T-cell (primary cell): Measurements from ENCODE around the gene EMC9. TPM values are rescaled to one million over a fixed set of nuclear protein-coding genes. Genes with fewer than 3 reads are reported as not detected.

Experiments
- ATAC-seq, 4 experiments: fragments of 200-7000 bp in 3 of 4; fragments of 150-1000 bp in 1 of 4; cut with Tn5 transposase; replicated peaks in 1 of 4; 1 replicate in 3 of 4; 2 replicates in 1 of 4; pipeline ENCODE4 v1.10.0; 2021; ENCODE audit warnings: moderate library complexity in 3 of 4, mild to moderate bottlenecking in 2 of 4, moderate number of reproducible peaks in 1 of 4
- CTCF ChIA-PET, 2 donors: fragments of 300-600 bp; sonication (Branson Sonifier 250); formaldehyde crosslinking; loops; one replicate each; lab custom pipeline; 2022; ENCODE audit warnings: antibody characterized with exemption in 2 of 2; lab: Charles Lee
- POLR2A ChIA-PET, 2 donors: fragments of 300-600 bp; sonication (Branson Sonifier 250); formaldehyde crosslinking; loops; one replicate each; lab custom pipeline; 2022; ENCODE audit warnings: antibody characterized with exemption in 2 of 2; lab: Charles Lee
- DNase-seq, 35 experiments: peaks; one replicate each; pipeline versions ENCODE4 v3.0.0 to v3.0.0-alpha.2; 2013 to 2023
- H3K27ac ChIP-seq: one replicate; pipeline ENCODE4 v1.5.1; 2013; ENCODE audit warnings: low read length
- H3K27me3 ChIP-seq, 2 experiments: replicated peaks in 1 of 2; 1 replicate in 1 of 2; 2 replicates in 1 of 2; pipeline versions ENCODE4 v1.6.1 to v1.7.0; 2013; ENCODE audit warnings: low read length in 1 of 2, mixed read lengths in 1 of 2; ENCODE audit not compliant: control insufficient read depth in 2 of 2, insufficient read depth in 2 of 2; ENCODE audit errors: extremely low read depth in 1 of 2
- H3K36me3 ChIP-seq, 2 donors: 1 replicate in 1 of 2; 2 replicates in 1 of 2; pipeline versions ENCODE4 v1.6.1 to v1.7.0; 2013; ENCODE audit warnings: low read length in 1 of 2; ENCODE audit not compliant: control insufficient read depth in 2 of 2, insufficient read depth in 1 of 2; ENCODE audit errors: extremely low read depth in 1 of 2
- H3K4me1 ChIP-seq, 2 experiments: 1 replicate in 1 of 2; 2 replicates in 1 of 2; pipeline versions ENCODE4 v1.6.1 to v1.7.0; 2013; ENCODE audit warnings: low read length in 2 of 2, mixed read lengths in 1 of 2; ENCODE audit not compliant: insufficient read depth in 2 of 2, control insufficient read depth in 1 of 2; ENCODE audit errors: extremely low read depth in 1 of 2
- H3K4me3 ChIP-seq, 2 donors: 1 replicate in 1 of 2; 2 replicates in 1 of 2; pipeline versions ENCODE4 v1.5.1 to v1.7.0; 2013; ENCODE audit warnings: mild to moderate bottlenecking in 2 of 2, low read length in 1 of 2, moderate library complexity in 1 of 2; ENCODE audit not compliant: control insufficient read depth in 1 of 2; ENCODE audit errors: extremely low read depth in 1 of 2
- H3K9me3 ChIP-seq: 2 replicates; pipeline ENCODE4 v1.7.0; 2013
- H3K27ac Mint-ChIP-seq, 2 donors: one replicate each; pipeline ENCODE4 v1.8.0; 2020 to 2021; ENCODE audit warnings: mild to moderate bottlenecking in 2 of 2, mixed read lengths in 2 of 2
- H3K27me3 Mint-ChIP-seq, 2 donors: one replicate each; pipeline ENCODE4 v1.8.0; 2021 to 2022; ENCODE audit warnings: mixed read lengths in 2 of 2
- H3K36me3 Mint-ChIP-seq: one replicate; pipeline ENCODE4 v1.8.0; 2021; ENCODE audit warnings: mixed read lengths
- H3K4me1 Mint-ChIP-seq, 3 donors: one replicate each; pipeline ENCODE4 v1.8.0; 2020 to 2022; ENCODE audit warnings: mixed read lengths in 3 of 3, mild to moderate bottlenecking in 1 of 3
- H3K4me3 Mint-ChIP-seq, 3 donors: one replicate each; pipeline ENCODE4 v1.8.0; 2020 to 2022; ENCODE audit warnings: mild to moderate bottlenecking in 3 of 3, mixed read lengths in 3 of 3, moderate library complexity in 3 of 3
- H3K9me3 Mint-ChIP-seq, 3 donors: one replicate each; pipeline ENCODE4 v1.8.0; 2020 to 2022; ENCODE audit warnings: mixed read lengths in 3 of 3
- whole genome bisulfite sequencing: methylation state at CpG from one replicate; pipeline ENCODE4 v1.1.5; 2013; ENCODE audit warnings: missing lambda C conversion rate; ENCODE audit not compliant: insufficient coverage; 5-methylcytosine and 5-hydroxymethylcytosine counted together
- total RNA-seq, 35 experiments: library from RNA in 6 of 35; stranded (reverse) in 6 of 35; fragments of 120-200 nt in 1 of 35; gene quantifications; one replicate each; pipeline versions ENCODE4 v1.2.1 to v1.2.4 and lab custom pipeline; 2013 to 2026

The EMC9 gene
- total RNA-seq, 5 donors from 2014 or later (not counting 1 experiment from before 2014, with no cell fraction given) = 9.3 to 29.8 (median 20.8) TPM

DNA sequence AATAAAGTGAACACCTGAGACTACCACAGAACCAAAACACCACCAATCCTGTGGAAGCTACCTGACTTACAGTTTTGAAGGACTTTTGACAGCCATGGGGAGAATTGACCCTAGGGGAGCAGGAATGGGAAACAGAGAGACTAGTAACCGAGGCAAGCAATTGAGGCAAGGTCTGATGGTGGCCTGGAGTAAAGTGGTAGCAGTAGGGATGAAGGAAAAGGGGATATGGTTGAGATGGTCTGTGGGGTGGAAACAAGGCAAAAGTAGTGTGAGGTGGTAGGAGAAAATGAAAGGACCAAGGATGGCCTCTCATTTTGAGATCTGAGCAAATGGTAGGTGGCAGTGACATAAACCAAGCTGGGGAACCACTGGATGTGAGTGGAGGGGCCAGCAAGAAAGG is 15.4 kb upstream of the EMC9 start:
- 100% methylated on average over 1 of the region's 1 CpG for WGBS
- no peaks in the 10 kb centered on the region for H3K9me3 Mint-ChIP-seq
- DNase-seq (no peak), ATAC-seq (no peak)
- H3K36me3 Mint-ChIP-seq = peaks cover 39% of the 10 kb centered on the region
- H3K4me3 Mint-ChIP-seq = no peak overlapping the region
- Histone ChIP-seq H3K27ac (no peak overlapping the region), H3K4me3 (no peak overlapping the region), H3K27me3 (no peaks in the 10 kb centered on the region), H3K4me1 (peaks cover 4 to 18% of the 10 kb centered on the region in 2 experiments), H3K9me3 (no peaks in the 10 kb centered on the region), H3K36me3 (peaks cover 25 to 60% of the 10 kb centered on the region in 2 donors)
- peaks cover 13 to 23% (median 21%) of the 10 kb centered on the region in 3 donors for H3K4me1 Mint-ChIP-seq
- POLR2A ChIA-PET = no interaction called here
- CTCF ChIA-PET = no interaction called here
- peak overlapping the region; percentile 29 to 76 for H3K27ac Mint-ChIP-seq
- no peaks in the 10 kb centered on the region for H3K27me3 Mint-ChIP-seq

GRCh38 chr14:24155100-24155499 is 13.7 kb upstream of the EMC9 start:
- Histone ChIP-seq H3K27ac (no peak overlapping the region), H3K36me3 (peaks cover 36 to 71% of the 10 kb centered on the region in 2 donors), H3K27me3 (no peaks in the 10 kb centered on the region), H3K4me3 (no peak overlapping the region), H3K4me1 (peaks cover 0 to 16% of the 10 kb centered on the region in 2 experiments), H3K9me3 (no peaks in the 10 kb centered on the region)
- CTCF ChIA-PET = interaction anchor here in 1 of 2 donors (1.2 kb wide), 2 partner anchors 8 to 91 kb away, joined by 3 read pairs; no protein-coding TSS in a partner anchor
- Mint-ChIP-seq H3K4me3 (no peak overlapping the region), H3K27ac (peak overlapping the region in 1 of 2 donors; percentile 80), H3K9me3 (no peaks in the 10 kb centered on the region), H3K4me1 (peaks cover 5 to 16% (median 15%) of the 10 kb centered on the region in 3 donors), H3K36me3 (peaks cover 44% of the 10 kb centered on the region), H3K27me3 (no peaks in the 10 kb centered on the region)
- no peak for ATAC-seq
- no peak for DNase-seq
- 97% methylated on average over 8 of the region's 10 CpGs for WGBS
- POLR2A ChIA-PET = no interaction called here

GRCh38 chr14:24151404-24152080 is 10.2 kb upstream of the EMC9 start:
- POLR2A ChIA-PET = interaction anchor here in 1 of 2 donors (0.6 kb wide), 1 partner anchor 38 kb away, joined by 3 read pairs; no protein-coding TSS in a partner anchor
- Histone ChIP-seq H3K27me3 (no peaks in the 10 kb centered on the region), H3K27ac (no peak overlapping the region), H3K36me3 (peaks cover 22 to 64% of the 10 kb centered on the region in 2 donors), H3K4me3 (no peak overlapping the region), H3K9me3 (no peaks in the 10 kb centered on the region), H3K4me1 (peaks cover 8 to 35% of the 10 kb centered on the region in 2 experiments)
- Mint-ChIP-seq H3K9me3 (no peaks in the 10 kb centered on the region), H3K27ac (peak overlapping the region in 1 of 2 donors; percentile 39), H3K4me3 (no peak overlapping the region), H3K36me3 (peaks cover 39% of the 10 kb centered on the region), H3K27me3 (no peaks in the 10 kb centered on the region), H3K4me1 (peaks cover 26 to 33% (median 31%) of the 10 kb centered on the region in 3 donors)
- DNase-seq = no peak
- ATAC-seq = no peak
- 100% methylated on average over 6 of the region's 16 CpGs for WGBS
- CTCF ChIA-PET = interaction anchor here (0.8 to 0.9 kb wide), 2 partner anchors 9 to 43 kb away, joined by 3 read pairs; no protein-coding TSS in a partner anchor

DNA sequence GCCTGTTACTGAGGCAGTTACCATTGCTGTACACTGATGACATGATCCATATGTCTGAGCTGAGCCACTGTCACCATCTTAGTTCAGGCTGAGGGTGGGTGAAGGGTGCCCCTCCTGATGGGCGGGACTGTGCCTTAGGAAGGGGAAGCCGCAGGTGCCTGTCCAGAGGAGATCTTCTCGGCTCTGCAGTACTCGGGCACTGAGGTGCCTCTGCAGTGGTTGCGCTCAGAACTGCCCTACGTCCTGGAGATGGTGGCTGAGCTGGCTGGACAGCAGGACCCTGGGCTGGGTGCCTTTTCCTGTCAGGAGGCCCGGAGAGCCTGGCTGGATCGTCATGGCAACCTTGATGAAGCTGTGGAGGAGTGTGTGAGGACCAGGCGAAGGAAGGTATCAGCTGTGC is 9.6 kb upstream of the EMC9 start:
- Mint-ChIP-seq H3K27ac (peak overlapping the region in 1 of 2 donors; percentile 39), H3K27me3 (no peaks in the 10 kb centered on the region), H3K4me1 (peaks cover 31 to 37% (median 35%) of the 10 kb centered on the region in 3 donors), H3K9me3 (no peaks in the 10 kb centered on the region), H3K4me3 (no peak overlapping the region), H3K36me3 (peaks cover 39% of the 10 kb centered on the region)
- ChIA-PET POLR2A (no interaction called here), CTCF (interaction anchor here (0.8 to 0.9 kb wide), 2 partner anchors 9 to 43 kb away, joined by 3 read pairs; no protein-coding TSS in a partner anchor)
- Histone ChIP-seq H3K36me3 (peaks cover 22 to 60% of the 10 kb centered on the region in 2 donors), H3K4me1 (peaks cover 8 to 37% of the 10 kb centered on the region in 2 experiments), H3K4me3 (no peak overlapping the region), H3K27me3 (no peaks in the 10 kb centered on the region), H3K27ac (no peak overlapping the region), H3K9me3 (no peaks in the 10 kb centered on the region)
- ATAC-seq = no peak
- WGBS = 100% methylated on average over 5 of the region's 9 CpGs
- DNase-seq = no peak

DNA sequence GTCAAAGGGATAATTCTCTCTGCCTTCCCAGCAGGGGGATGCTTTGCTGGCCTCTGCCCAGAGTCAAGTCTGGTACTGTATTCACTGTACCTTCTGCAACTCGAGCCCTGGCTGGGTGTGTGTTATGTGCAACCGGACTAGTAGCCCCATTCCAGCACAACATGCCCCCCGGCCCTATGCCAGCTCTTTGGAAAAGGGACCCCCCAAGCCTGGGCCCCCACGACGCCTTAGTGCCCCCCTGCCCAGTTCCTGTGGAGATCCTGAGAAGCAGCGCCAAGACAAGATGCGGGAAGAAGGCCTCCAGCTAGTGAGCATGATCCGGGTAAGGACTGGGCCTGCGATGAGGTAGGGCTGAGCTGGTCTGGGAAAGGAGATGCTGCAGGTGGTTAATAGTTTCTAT is 9.2 kb upstream of the EMC9 start:
- ChIA-PET POLR2A (interaction anchor here in 1 of 2 donors (0.7 kb wide), 1 partner anchor 327 kb away, joined by 3 read pairs; no protein-coding TSS in a partner anchor), CTCF (interaction anchor here (0.9 to 1.4 kb wide), 2 partner anchors 10 to 42 kb away, joined by 3 read pairs; no protein-coding TSS in a partner anchor)
- H3K36me3 Mint-ChIP-seq = peaks cover 35% of the 10 kb centered on the region

DNA sequence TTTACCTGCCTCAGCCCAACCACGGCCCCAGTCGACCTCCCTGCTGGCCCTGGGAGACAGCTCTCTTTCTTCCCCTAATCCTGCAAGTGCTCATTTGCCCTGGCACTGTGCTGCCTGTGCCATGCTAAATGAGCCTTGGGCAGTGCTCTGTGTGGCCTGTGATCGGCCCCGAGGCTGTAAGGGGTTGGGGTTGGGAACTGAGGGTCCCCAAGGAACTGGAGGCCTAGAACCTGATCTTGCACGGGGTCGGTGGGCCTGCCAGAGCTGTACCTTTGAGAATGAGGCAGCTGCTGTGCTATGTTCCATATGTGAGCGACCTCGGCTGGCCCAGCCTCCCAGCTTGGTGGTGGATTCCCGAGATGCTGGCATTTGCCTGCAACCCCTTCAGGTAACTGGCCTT is 8.7 kb upstream of the EMC9 start:
- WGBS = over 99% methylated on average over 7 of the region's 9 CpGs
- ChIA-PET CTCF (interaction anchor here in 1 of 2 donors (1.4 kb wide), 1 partner anchor 10 kb away, joined by 3 read pairs; no protein-coding TSS in a partner anchor), POLR2A (interaction anchor here in 1 of 2 donors (0.7 kb wide), 1 partner anchor 328 kb away, joined by 3 read pairs; no protein-coding TSS in a partner anchor)
- Mint-ChIP-seq H3K27ac (peak overlapping the region in 1 of 2 donors; percentile 73), H3K4me1 (peaks cover 40 to 47% (median 45%) of the 10 kb centered on the region in 3 donors), H3K4me3 (no peak overlapping the region), H3K27me3 (no peaks in the 10 kb centered on the region), H3K36me3 (peaks cover 35% of the 10 kb centered on the region), H3K9me3 (no peaks in the 10 kb centered on the region)
- DNase-seq (no peak), ATAC-seq (no peak)
- peaks cover 16 to 47% of the 10 kb centered on the region in 2 experiments for H3K4me1 ChIP-seq
- no peak overlapping the region for H3K27ac ChIP-seq
- no peak overlapping the region for H3K4me3 ChIP-seq
- no peaks in the 10 kb centered on the region for H3K9me3 ChIP-seq
- peaks cover 18 to 53% of the 10 kb centered on the region in 2 donors for H3K36me3 ChIP-seq
- no peaks in the 10 kb centered on the region for H3K27me3 ChIP-seq

More for the DNA sequence above, 9.2 kb upstream of the EMC9 start:
- no peak for ATAC-seq
- Mint-ChIP-seq H3K27me3 (no peaks in the 10 kb centered on the region), H3K27ac (peak overlapping the region; percentile 44 to 83), H3K9me3 (no peaks in the 10 kb centered on the region), H3K4me3 (no peak overlapping the region), H3K4me1 (peaks cover 35 to 42% (median 40%) of the 10 kb centered on the region in 3 donors)
- Histone ChIP-seq H3K27me3 (no peaks in the 10 kb centered on the region), H3K36me3 (peaks cover 21 to 56% of the 10 kb centered on the region in 2 donors), H3K4me3 (no peak overlapping the region), H3K9me3 (no peaks in the 10 kb centered on the region), H3K4me1 (peaks cover 12 to 41% of the 10 kb centered on the region in 2 experiments), H3K27ac (no peak overlapping the region)
- no peak for DNase-seq
- WGBS = 99% methylated on average over 6 of the region's 9 CpGs
